GM10248 (cell line): Measurements from ENCODE around the gene WIZ.

Source experiments
- CTCF ChIA-PET: fragments of 300-600 bp; sonication (Branson Sonifier 250); formaldehyde crosslinking; extraction: SDS; loops from one replicate; lab custom pipeline; 2021; ENCODE audit warnings: antibody characterized with exemption; lab: Yijun Ruan, JAX
- POLR2A ChIA-PET: fragments of 350-650 bp; sonication (Branson Sonifier 250); formaldehyde crosslinking; extraction: SDS; loops from one replicate; lab custom pipeline; 2020; ENCODE audit warnings: antibody characterized with exemption; lab: Yijun Ruan, JAX
- DNase-seq: peaks from one replicate; pipeline ENCODE4 v3.0.0; 2012; ENCODE audit errors: extremely low spot score
- CTCF ChIP-seq: IDR thresholded peaks from 2 replicates; pipeline ENCODE4 v1.5.1; 2012; ENCODE audit warnings: mild to moderate bottlenecking, low read depth; ENCODE audit errors: extremely low read depth, missing control alignments, control extremely low read depth

WIZ gene

GRCh38 chr19:15423130-15423529 is 26.6 kb downstream of the WIZ start:
- CTCF ChIA-PET, result no interaction called here
- TF ChIP-seq CTCF, result no peak
- DNase-seq, result no peak

DNA sequence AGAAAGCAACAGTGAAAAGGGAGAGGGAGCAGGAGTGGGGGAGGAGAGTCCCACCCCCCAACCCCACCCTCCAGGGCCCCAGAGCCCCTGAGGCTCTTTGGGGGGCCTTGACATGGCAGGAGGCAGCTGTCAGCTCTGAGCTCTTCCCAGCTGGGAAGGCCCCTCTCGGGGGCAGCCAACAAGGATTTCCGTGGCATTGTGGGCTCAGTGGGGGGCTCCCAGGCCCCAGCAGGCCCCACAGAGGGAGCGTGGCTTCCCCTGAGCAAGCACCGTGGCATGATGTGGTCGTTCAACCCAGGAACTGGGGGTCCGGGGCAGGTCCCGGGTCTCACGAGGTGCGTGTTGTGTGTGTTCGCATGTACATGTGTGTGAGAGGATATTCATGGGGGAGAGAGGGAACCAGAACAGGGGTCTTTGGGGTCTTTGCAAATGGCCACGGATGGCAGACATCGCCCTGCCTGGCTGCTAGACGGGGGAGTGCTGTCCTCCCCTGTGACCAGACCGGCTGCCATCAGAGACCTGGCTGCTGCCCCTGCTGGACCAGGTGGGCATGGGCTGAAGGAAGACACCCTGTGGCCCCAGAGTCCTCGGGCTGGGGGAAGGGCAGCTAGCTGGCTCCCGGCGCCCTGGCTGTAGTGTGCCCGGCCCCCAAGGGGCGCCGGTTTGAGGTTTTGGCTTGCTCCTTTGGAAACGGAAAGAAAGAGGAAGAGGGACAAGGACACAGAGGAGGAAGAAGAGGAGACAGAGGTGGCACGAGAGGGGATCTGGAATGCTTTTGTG is 27.3 kb downstream of the WIZ start:
- DNase-seq, result no peak
- POLR2A ChIA-PET, result interaction anchor here (1.2 to 1.3 kb wide), 2 partner anchors 9 to 35 kb away, joined by 3 read pairs; no protein-coding TSS in a partner anchor
- CTCF ChIA-PET, result interaction anchor here (4.0 kb wide), 2 partner anchors 8 to 132 kb away, joined by 44 to 50 read pairs; no protein-coding TSS in a partner anchor

More at GRCh38 chr19:15423130-15423529, 26.6 kb downstream of the WIZ start:
- POLR2A ChIA-PET, result no interaction called here

DNA sequence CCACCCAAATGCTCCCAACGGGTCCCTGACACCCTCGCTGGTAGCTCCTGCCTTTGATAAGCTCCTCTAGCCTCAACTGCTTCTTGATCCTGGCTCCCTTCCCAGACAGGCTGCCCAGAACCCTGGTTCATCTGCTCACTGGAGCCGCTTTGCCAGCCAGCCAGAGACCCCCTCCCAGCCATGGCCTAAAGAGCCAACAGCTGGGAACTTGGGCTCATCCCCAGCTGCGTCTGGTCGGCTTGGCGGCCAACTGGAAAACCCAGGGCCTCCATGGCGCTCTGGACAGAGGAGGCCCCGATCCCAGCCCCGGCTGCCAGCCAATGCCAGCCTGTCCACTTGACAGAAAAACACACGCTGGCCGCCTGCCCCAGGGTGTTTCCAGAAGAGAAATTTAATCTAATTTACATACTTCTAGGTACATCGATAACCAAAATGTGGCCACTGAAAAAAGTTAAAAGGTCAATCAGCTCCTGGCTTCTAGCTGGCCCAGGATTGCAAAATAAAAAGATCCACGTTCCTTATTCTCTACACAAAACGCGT is 28.0 kb downstream of the WIZ start:
- CTCF ChIA-PET, result interaction anchor here (4.0 kb wide), 2 partner anchors 8 to 132 kb away, joined by 44 to 50 read pairs; no protein-coding TSS in a partner anchor
- POLR2A ChIA-PET, result interaction anchor here (1.2 to 1.3 kb wide), 2 partner anchors 10 to 34 kb away, joined by 3 read pairs; no protein-coding TSS in a partner anchor
- no peak for DNase-seq
- TF ChIP-seq CTCF, result no peak

More for the DNA sequence above, 27.3 kb downstream of the WIZ start:
- TF ChIP-seq CTCF, result no peak

DNA sequence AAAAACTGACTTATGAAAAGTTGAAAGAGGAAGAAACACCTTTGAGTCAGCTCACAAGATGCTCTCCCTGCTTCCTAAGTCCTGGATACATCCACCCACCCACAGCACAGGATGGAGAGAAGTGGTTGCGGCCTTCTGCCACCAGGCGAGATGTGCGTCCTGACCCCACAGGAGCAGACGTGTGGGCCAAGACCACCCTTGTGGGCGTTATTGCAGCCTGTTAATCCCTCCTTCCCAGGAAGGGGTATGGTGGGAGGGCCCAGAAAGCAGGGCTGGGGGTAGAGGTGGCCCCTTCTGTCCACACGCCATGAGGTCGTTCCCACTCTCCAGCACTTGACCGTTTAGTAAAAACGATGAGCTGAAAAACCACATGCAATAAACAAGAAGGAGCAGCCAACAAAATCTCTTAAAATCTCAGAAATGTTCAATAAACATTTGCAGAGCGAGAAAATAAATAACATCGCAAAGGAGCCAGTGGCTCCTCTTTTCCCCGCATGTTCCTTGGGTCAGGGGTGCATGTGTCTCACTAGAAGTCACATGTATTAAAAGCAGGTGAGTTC is 28.5 kb downstream of the WIZ start:
- TF ChIP-seq CTCF, result no peak
- POLR2A ChIA-PET, result interaction anchor here (1.3 kb wide), 1 partner anchor 34 kb away, joined by 3 read pairs; no protein-coding TSS in a partner anchor
- CTCF ChIA-PET, result interaction anchor here (0.9 to 4.0 kb wide), 3 partner anchors 9 to 205 kb away, joined by 3 to 50 read pairs (median 44); no protein-coding TSS in a partner anchor
- DNase-seq, result no peak

- no peak for DNase-seq
- ChIA-PET POLR2A (interaction anchor here (0.5 to 1.8 kb wide), 12 partner anchors 8 to 882 kb away, joined by 3 to 18 read pairs (median 4); partner anchors contain the start of gene AKAP8), CTCF (interaction anchor here (0.7 to 4.0 kb wide), 30 partner anchors 10 to 328 kb away, joined by 3 to 50 read pairs (median 5); partner anchors contain the start of genes AKAP8 and RASAL3)
- no peak for TF ChIP-seq CTCF
Measured at GRCh38 chr19:15419413-15420025, 30.2 kb downstream of the WIZ start.
